ENCODE results near the gene ASTL. TPM values are rescaled to one million over a fixed set of nuclear protein-coding genes. Genes with fewer than 3 reads are reported as not detected.

The ASTL gene
- total and polyA plus RNA-seq, 9 of the 15 experiments (the other 6 are each of a cell fraction or from before 2014, with no cell fraction given) = not detected

GRCh38 chr2:96147593-96148201 lies 9.4 kb upstream of the ASTL start:
- ATAC-seq = 0 out of 3 replicates have a peak, but pooled peaks have one; percentile 16
- peaks cover 22 to 36% of the 10 kb centered on the region in 2 experiments for H3K4me1 ChIP-seq (replicated peaks in 1 of 2; ENCODE audit: control insufficient read depth in 2 of 2, insufficient read depth in 2 of 2, low read length in 2 of 2)
- no peaks in the 10 kb centered on the region for H4K20me1 ChIP-seq (replicated peaks; ENCODE audit: control insufficient read depth, insufficient read depth, low read length)

More at GRCh38 chr2:96147593-96148201, 9.4 kb upstream of the ASTL start:
- no TSS peak for BruUV-seq (replicated peaks)
- no peaks in the 10 kb centered on the region for H3K36me3 ChIP-seq (ENCODE audit: control insufficient read depth, insufficient read depth, low read length)
- CTCF ChIA-PET (ENCODE audit: low intra/inter-chr PET ratio) = no interaction called here
- intact Hi-C loops (cut with micrococcal nuclease) (no loop called here), in situ Hi-C loops (cut with MboI) (no loop called here)
- TF ChIP-seq BHLHE40 (IDR thresholded peaks at IDR 0.05; ENCODE audit: low read length) (peak; percentile 61), FOXA1 (IDR thresholded peaks at IDR 0.05; ENCODE audit: borderline replicate concordance) (no peak), CTCF (IDR thresholded peaks at IDR 0.05 in 2 of 3, conservative IDR thresholded peaks at IDR 0.05 in 1 of 3; ENCODE audit: insufficient read depth in 2 of 3, low read depth in 1 of 3, low read length in 3 of 3) (0 out of 6 replicates have a peak, but pooled peaks of 1 of the 3 experiments have one; percentile 2), HMGN3 (IDR thresholded peaks at IDR 0.05; ENCODE audit: borderline replicate concordance, extremely low read depth, insufficient read length, low read depth, low read length) (no peak)
- 54% methylated on average over 9 of the region's 9 CpGs for WGBS (ENCODE audit: insufficient coverage, low coverage, missing lambda C conversion rate)
- H3K27me3 ChIP-seq (ENCODE audit: control insufficient read depth in 2 of 2, insufficient read depth in 2 of 2, low read length in 2 of 2) = no peaks in the 10 kb centered on the region
- no peaks in the 10 kb centered on the region for H3K79me2 ChIP-seq (ENCODE audit: control insufficient read depth, insufficient read depth, low read length)
- H3K4me2 ChIP-seq (ENCODE audit: insufficient read depth, low read length) = no peak overlapping the region
- no peaks in the 10 kb centered on the region for H3K9me1 ChIP-seq (ENCODE audit: control insufficient read depth, insufficient read depth, low read length)
- 0 out of 4 replicates have a peak overlapping the region, but pooled peaks of 1 of the 2 experiments have one; percentile 71 for H3K9ac ChIP-seq (ENCODE audit: insufficient read depth in 1 of 2, low read depth in 2 of 2, low read length in 2 of 2)
- no peaks in the 10 kb centered on the region for H3K9me3 ChIP-seq (replicated peaks; ENCODE audit: control insufficient read depth, insufficient read depth, low read depth, low read length)
- FAIRE-seq = no peak
- POLR2A ChIA-PET = interaction anchor here (0.8 kb wide), 1 partner anchor 125 kb away, joined by 3 read pairs; no protein-coding TSS in a partner anchor
- DNase-seq (ENCODE audit: extremely low read depth in 1 of 4, low spot score in 3 of 4) = no peak
- H2AFZ ChIP-seq (ENCODE audit: low read depth, low read length) = no peak overlapping the region
- H3K27ac ChIP-seq (ENCODE audit: extremely low read depth, low read depth, low read length) = no peak overlapping the region
- no peak overlapping the region for H3K4me3 ChIP-seq
